NCI-H446 (cell line): ENCODE data around the gene PCDHA6.
"Not testable (repeated sequence)": the region's sequence is repeated elsewhere in the genome, so short reads cannot be mapped to it uniquely, and the experiment has no call there.

Experiments
- DNase-seq, 2 experiments: peaks; one replicate each; lab custom pipeline; 2025; lab: John Stamatoyannopoulos, UW

PCDHA6 gene

DNA sequence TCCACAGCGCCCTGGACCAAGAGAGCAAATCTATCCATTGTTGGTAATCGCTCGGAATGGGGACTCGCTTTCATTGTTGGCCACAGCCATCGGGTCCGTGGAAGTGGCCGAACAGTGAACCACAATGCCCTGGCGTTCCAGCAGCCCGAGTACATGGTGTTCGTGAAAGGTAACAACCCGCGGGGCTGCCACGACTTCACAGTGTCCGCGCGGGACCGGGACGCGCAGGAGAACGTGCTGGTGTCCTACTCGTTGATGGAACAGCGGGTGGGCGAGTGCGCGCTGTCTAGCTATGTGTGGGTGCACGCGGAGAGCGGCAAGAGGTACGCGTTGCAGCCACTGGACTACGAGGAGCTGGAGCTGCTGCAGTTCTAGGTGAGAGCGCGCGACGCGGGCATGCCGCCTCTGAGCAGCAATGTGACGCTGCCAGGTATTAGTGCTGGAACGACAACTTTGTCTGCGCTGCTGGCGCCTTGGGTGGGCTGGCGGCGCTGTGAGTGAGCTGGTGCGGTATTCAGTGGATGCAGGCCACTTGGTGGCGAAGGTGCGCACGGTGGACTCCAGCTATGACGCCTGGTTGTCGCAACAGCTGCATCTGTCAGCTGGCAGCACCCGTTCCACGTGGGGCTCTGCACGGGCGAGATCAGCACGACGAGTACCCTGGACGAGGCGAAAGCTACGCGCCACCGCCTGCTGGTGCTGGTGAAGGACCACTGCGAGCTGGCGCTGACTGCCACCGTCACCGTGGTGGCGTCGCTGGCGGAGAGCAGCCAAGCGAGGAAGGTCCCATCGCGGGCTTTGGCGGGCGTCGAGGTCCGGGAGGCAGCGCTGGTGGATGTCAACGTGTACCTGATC lies 34.9 kb downstream of the PCDHA6 start:
- DNase-seq: no peak

DNA sequence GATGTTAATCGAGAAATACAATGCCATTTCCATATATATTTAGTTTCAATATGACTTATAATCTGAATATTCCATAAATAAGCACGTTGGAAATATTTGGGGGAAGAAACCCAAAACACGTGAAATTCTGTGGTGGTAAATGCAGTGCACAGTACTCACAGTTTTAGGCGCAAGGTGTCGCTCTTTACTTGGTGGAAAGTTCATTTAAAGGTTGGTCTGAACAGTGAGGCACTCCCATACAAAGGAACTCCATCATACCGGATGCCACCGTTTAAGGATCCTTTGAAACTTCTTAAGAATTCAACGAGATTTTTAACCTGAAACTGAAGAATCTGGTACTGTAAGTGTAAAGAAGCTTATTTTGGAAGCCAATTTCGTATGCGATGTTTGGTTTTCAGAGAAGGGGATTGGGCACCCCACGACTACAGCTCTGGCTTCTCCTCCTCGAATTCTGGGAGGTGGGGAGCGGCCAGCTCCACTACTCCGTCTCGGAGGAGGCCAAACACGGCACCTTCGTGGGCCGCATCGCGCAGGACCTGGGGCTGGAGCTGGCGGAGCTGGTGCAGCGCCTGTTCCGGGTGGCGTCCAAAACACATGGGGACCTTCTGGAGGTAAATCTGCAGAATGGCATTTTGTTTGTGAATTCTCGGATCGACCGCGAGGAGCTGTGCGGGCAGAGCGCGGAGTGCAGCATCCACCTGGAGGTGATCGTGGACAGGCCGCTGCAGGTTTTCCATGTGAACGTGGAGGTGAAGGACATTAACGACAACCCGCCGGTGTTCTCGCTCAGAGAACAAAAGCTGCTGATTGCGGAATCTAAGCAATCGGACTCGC lies 41.2 kb downstream of the PCDHA6 start, which contains the start of gene PCDHA11:
PCDHA11 (plus strand) TSS at position 237 of the 834 bp plus-strand sequence; CDS start at position 384, 147 bp downstream.
- no peak for DNase-seq

DNA sequence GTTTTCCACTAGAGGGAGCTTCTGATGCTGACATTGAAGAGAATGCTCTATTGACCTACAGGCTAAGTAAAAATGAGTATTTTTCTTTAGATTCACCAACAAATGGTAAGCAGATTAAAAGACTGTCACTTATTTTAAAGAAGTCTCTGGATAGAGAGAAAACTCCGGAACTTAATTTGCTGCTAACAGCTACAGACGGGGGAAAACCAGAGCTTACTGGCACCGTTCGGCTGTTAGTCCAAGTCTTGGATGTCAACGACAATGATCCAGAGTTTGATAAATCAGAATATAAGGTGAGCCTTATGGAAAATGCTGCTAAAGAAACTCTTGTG lies 41.8 kb downstream of the PCDHA6 start:
- DNase-seq: no peak

DNA sequence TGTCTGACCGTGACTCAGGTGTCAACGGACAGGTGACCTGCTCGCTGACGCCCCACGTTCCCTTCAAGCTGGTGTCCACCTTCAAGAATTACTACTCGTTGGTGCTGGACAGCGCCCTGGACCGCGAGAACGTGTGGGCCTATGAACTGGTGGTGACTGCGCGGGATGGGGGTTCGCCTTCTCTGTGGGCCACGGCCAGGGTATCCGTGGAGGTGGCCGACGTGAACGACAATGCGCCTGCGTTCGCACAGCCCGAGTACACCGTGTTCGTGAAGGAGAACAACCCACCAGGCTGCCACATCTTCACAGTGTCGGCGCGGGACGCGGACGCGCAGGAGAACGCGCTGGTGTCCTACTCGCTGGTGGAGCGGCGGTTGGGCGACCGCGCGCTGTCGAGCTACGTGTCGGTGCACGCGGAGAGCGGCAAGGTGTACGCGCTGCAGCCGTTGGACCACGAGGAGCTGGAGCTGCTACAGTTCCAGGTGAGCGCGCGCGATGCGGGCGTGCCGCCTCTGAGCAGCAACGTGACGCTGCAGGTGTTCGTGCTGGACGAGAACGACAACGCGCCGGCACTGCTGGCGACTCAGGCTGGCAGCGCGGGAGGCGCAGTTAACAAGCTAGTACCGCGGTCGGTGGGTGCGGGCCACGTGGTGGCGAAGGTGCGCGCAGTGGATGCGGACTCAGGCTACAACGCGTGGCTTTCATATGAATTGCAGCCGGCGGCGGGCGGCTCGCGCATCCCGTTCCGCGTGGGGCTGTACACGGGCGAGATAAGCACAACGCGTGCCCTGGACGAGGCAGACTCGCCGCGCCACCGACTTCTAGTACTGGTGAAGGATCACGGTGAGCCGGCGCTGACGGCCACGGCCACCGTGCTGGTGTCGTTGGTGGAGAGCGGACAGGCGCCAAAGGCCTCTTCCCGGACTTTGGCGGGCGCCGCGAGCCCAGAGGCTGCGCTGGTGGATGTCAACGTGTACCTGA lies 42.8 kb downstream of the PCDHA6 start:
- DNase-seq: no peak

DNA sequence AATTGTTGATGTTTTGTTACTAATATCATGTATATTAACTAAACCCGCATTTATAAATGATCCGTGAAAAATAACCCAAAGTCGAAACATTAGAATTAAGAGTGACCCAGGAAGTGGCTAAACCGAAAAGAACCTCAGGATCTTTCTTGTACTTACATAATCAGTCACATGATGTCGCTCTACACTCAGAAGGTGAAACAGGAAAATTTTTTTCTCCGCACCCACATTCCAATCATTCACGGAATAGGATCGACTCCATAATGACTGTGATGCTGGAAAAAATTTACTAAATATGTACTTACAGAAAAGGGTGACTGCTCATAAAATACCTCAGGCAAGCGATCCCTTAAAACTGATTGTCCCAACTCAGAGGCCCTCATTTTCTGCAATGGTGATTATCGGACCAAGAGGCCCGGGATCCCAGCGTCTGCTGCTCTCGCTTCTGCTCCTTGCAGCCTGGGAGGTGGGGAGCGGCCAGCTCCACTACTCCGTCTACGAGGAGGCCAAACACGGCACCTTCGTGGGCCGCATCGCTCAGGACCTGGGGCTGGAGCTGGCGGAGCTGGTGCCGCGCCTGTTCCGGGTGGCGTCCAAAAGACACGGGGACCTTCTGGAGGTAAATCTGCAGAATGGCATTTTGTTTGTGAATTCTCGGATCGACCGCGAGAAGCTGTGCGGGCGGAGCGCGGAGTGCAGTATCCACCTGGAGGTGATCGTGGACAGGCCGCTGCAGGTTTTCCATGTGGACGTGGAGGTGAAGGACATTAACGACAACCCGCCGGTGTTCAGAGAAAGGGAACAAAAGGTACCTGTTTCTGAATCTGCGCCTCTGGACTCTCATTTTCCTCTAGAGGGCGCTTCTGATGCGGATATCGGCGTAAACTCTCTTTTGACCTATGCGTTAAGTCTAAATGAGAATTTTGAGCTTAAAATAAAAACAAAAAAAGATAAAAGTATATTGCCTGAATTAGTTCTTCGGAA lies 47.6 kb downstream of the PCDHA6 start, which contains the start of gene PCDHA12:
PCDHA12 (plus strand) TSS at position 224 of the 981 bp plus-strand sequence; CDS start at position 389, 165 bp downstream.
- DNase-seq: no peak

DNA sequence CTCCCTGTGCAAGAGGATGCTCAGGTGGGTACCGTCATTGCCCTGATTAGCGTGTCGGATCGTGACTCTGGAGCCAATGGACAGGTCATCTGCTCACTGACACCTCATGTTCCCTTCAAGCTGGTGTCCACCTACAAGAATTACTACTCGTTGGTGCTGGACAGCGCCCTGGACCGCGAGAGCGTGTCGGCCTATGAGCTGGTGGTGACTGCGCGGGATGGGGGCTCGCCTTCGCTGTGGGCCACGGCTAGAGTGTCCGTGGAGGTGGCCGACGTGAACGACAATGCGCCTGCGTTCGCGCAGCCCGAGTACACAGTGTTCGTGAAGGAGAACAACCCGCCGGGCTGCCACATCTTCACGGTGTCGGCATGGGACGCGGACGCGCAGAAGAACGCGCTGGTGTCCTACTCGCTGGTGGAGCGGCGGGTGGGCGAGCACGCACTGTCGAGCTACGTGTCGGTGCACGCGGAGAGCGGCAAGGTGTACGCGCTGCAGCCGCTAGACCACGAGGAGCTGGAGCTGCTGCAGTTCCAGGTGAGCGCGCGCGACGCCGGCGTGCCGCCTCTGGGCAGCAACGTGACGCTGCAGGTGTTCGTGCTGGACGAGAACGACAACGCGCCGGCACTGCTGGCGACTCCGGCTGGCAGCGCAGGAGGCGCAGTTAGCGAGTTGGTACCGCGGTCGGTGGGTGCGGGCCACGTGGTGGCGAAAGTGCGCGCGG lies 48.9 kb downstream of the PCDHA6 start:
- DNase-seq: not testable (repeated sequence)

DNA sequence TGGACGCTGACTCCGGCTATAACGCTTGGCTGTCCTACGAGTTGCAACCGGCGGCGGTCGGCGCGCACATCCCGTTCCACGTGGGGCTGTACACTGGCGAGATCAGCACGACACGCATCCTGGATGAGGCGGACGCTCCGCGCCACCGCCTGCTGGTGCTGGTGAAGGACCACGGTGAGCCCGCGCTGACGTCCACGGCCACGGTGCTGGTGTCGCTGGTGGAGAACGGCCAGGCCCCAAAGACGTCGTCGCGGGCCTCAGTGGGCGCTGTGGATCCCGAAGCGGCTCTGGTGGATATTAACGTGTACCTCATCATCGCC lies 49.5 kb downstream of the PCDHA6 start:
- DNase-seq: no peak
